GM12878 (cell line): ENCODE data around the gene SPARC. TPM values are rescaled to one million over a fixed set of nuclear protein-coding genes. Genes with fewer than 3 reads are reported as not detected.

Experiments
- ATAC-seq: fragments of 200-7000 bp; cut with Tn5 transposase; 3 replicates; pipeline ENCODE4 v1.9.1; 2020; ENCODE audit warnings: mild to moderate bottlenecking, moderate library complexity
- BruUV-seq: library from RNA; stranded (reverse); fragments of 400-500 nt; replicated peaks from 2 replicates; lab custom pipeline; 2021; lab: Mats Ljungman, UMichigan
- CTCF ChIA-PET: fragments of 300-600 bp; sonication (Branson Sonifier 250); formaldehyde crosslinking; extraction: SDS; loops from one replicate; lab custom pipeline; 2021; ENCODE audit warnings: inconsistent platforms; lab: Yijun Ruan, JAX
- POLR2A ChIA-PET: fragments of 350-600 bp; formaldehyde crosslinking; extraction: SDS; loops from one replicate; lab custom pipeline; 2021; ENCODE audit warnings: inconsistent platforms; lab: Charles Lee
- RAD21 ChIA-PET: fragments of 300-600 bp; sonication (Branson Sonifier 250); formaldehyde crosslinking; loops from one replicate; lab custom pipeline; 2023; ENCODE audit warnings: antibody characterized with exemption; ENCODE audit not compliant: unreplicated experiment; lab: Charles Lee
- SMC1A ChIA-PET: fragments of 300-600 bp; sonication (Branson Sonifier 250); formaldehyde crosslinking; loops from one replicate; lab custom pipeline; 2023; ENCODE audit not compliant: unreplicated experiment, uncharacterized antibody; lab: Charles Lee
- DNase-seq: peaks from one replicate; pipeline ENCODE4 v3.0.0-alpha.2; 2011; ENCODE audit warnings: low read depth, low spot score
- FAIRE-seq: peaks from 3 replicates; lab custom pipeline; 2011; peaks lifted over from hg19 to GRCh38; lab: Jason Lieb, UNC
- H2AFZ ChIP-seq: 2 replicates; pipeline ENCODE4 v1.6.0; 2011; ENCODE audit warnings: low read depth, low read length, control low read depth; ENCODE audit not compliant: control insufficient read depth
- H3K27ac ChIP-seq: 2 replicates; pipeline ENCODE4 v1.5.1; 2011; ENCODE audit warnings: control low read depth; ENCODE audit not compliant: control insufficient read depth, insufficient read depth
- H3K27me3 ChIP-seq, 2 experiments: replicated peaks in 1 of 2; 2 replicates each; pipeline versions ENCODE4 v1.6.0 to v1.6.1; 2011; ENCODE audit warnings: low read length in 1 of 2; ENCODE audit not compliant: control insufficient read depth in 2 of 2, insufficient read depth in 2 of 2
- H3K36me3 ChIP-seq, 2 experiments: 2 replicates each; pipeline ENCODE4 v1.5.1; 2011; ENCODE audit warnings: low read length in 1 of 2; ENCODE audit not compliant: control insufficient read depth in 2 of 2, insufficient read depth in 2 of 2
- H3K4me1 ChIP-seq: 2 replicates; pipeline ENCODE4 v1.6.1; 2011; ENCODE audit warnings: mild to moderate bottlenecking, low read length, moderate library complexity, mixed read lengths; ENCODE audit not compliant: control insufficient read depth, insufficient read depth
- H3K4me2 ChIP-seq: 2 replicates; pipeline ENCODE4 v1.6.0; 2011; ENCODE audit warnings: control low read depth; ENCODE audit not compliant: control insufficient read depth, insufficient read depth
- H3K4me3 ChIP-seq: fragments of 200-600 bp; sonication (generic); 2 replicates; pipeline ENCODE4 v1.5.1; 2016
- H3K79me2 ChIP-seq: 2 replicates; pipeline ENCODE4 v1.6.0; 2011; ENCODE audit warnings: low read length; ENCODE audit not compliant: control insufficient read depth, insufficient read depth
- H3K9ac ChIP-seq: 2 replicates; pipeline ENCODE4 v1.8.0; 2011; ENCODE audit warnings: low read length, control low read depth, mixed read lengths; ENCODE audit not compliant: control insufficient read depth, insufficient read depth
- H3K9me3 ChIP-seq: replicated peaks from 3 replicates; pipeline ENCODE4 v1.5.1; 2011; ENCODE audit warnings: mild to moderate bottlenecking, low read length; ENCODE audit not compliant: control insufficient read depth, insufficient read depth
- H4K20me1 ChIP-seq: 2 replicates; pipeline ENCODE4 v1.6.0; 2011; ENCODE audit not compliant: control insufficient read depth, insufficient read depth
- BCL11A ChIP-seq: IDR thresholded peaks from 2 replicates; pipeline ENCODE4 v1.6.1; 2011; ENCODE audit warnings: low read depth, low read length
- BMI1 ChIP-seq: fragments of 450-650 bp; IDR thresholded peaks from 2 replicates; pipeline ENCODE4 v1.6.1; 2016; ENCODE audit warnings: mild to moderate bottlenecking, moderate library complexity, borderline replicate concordance
- HCFC1 ChIP-seq: fragments of 150-350 bp; IDR thresholded peaks from 2 replicates; pipeline ENCODE4 v1.6.1; 2014; ENCODE audit warnings: low read length
- KDM1A ChIP-seq: fragments of 200-600 bp; sonication (generic); IDR thresholded peaks from 2 replicates; pipeline ENCODE4 v1.6.1; 2016; ENCODE audit warnings: borderline replicate concordance
- RCOR1 ChIP-seq: conservative IDR thresholded peaks from 2 replicates; pipeline ENCODE4 v1.6.1; 2012; ENCODE audit warnings: low read depth, low read length, improper control_type of control experiment
- SIX5 ChIP-seq: IDR thresholded peaks from 2 replicates; pipeline ENCODE4 v1.6.1; 2011; ENCODE audit warnings: mild to moderate bottlenecking, low read depth, low read length, moderate library complexity; ENCODE audit not compliant: severe bottlenecking
- TARDBP ChIP-seq: IDR thresholded peaks from 2 replicates; pipeline ENCODE4 v1.6.1; 2016; ENCODE audit warnings: borderline replicate concordance
- in situ Hi-C: fragments of 300-500 bp; cut with MboI; formaldehyde crosslinking; loops from 9 replicates; pipeline ENCODE4 v1.14.3; 2018; ENCODE audit warnings: mixed read lengths
- intact Hi-C: fragments of 100-400 bp; cut with micrococcal nuclease; formaldehyde crosslinking; loops from one replicate; pipeline ENCODE4 v1.14.2; 2022; ENCODE audit not compliant: unreplicated experiment
- polyA plus RNA-seq, 11 experiments: library from polyadenylated mRNA; depleted of rRNA in 4 of 11; unstranded in 6 of 11; stranded (reverse) in 5 of 11; fragments of >200 nt; fragmentation: Nextera tagmentation in 4 of 11; fragmentation: Illumina TruSeq in 1 of 11; extraction: Ambion mirVana in 4 of 11; extraction: Trizol in 1 of 11; gene quantifications; 1 replicate in 1 of 11; 2 replicates in 10 of 11; pipeline versions ENCODE4 v1.2.1 to v1.2.3, GENCODE V29; 2011 to 2016; ENCODE audit warnings: inconsistent platforms in 2 of 11, missing spikeins in 2 of 11, low read depth in 1 of 11
- total RNA-seq, 4 experiments: library from RNA; depleted of rRNA in 3 of 4; stranded (reverse); fragments of >200 nt in 3 of 4; fragmentation: Illumina TruSeq in 1 of 4; extraction: Trizol in 1 of 4; gene quantifications; 2 replicates each; pipeline versions ENCODE4 v1.2.1 to v1.2.3, GENCODE V29; 2013 to 2021
- TF ChIP-seq, protein P1 (sequence below): fragments of 450-650 bp; IDR thresholded peaks from 2 replicates; pipeline ENCODE4 v1.6.1; 2014; ENCODE audit warnings: mild to moderate bottlenecking
- TF ChIP-seq, protein P2 (sequence below): IDR thresholded peaks from 2 replicates; pipeline ENCODE4 v1.6.1; 2011; ENCODE audit warnings: borderline replicate concordance, low read depth, mild to moderate bottlenecking, moderate library complexity, low read length; ENCODE audit not compliant: insufficient read depth, poor library complexity, severe bottlenecking

SPARC gene
- total and polyA plus RNA-seq, 10 of the 15 experiments (the other 5 are each of a cell fraction or from before 2014, with no cell fraction given), result 29.6 to 154 (median 57.0) TPM

DNA sequence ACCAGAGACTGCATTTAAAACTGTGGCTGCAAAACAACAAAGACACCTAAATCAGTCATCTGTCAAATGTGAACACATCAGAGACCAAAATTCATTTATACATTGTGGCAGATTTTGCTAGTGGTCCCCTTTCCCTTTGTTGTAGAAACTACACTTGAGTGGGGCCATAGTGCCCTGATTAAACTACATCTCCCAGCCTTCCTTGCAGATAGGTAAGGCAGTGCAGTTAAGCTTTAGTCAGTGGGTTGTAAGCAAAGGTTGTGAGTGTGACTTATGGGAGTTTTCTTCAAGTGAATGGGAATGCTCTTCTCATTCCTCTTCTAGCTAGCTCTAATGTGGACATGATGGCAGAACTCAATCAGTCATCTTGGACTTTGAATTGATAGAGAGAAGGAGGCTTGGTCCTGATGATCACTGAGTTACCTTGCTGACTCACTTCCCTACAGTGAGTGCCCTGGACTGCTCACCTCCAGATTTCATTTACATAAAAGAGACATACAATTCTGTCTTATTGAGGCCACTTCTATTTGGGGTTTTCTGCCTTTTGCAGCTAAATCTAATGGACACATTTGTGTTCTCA lies 35.2 kb upstream of the SPARC start:
- ChIA-PET RAD21 (interaction anchor here (0.9 to 9.3 kb wide), 16 partner anchors 10 to 70 kb away, joined by 3 to 125 read pairs (median 9); partner anchors contain the start of gene G3BP1), CTCF (interaction anchor here (1.0 to 13.7 kb wide), 17 partner anchors 10 to 274 kb away, joined by 3 to 294 read pairs (median 11); partner anchors contain the start of genes G3BP1 and SLC36A1), POLR2A (interaction anchor here (0.8 to 5.8 kb wide), 12 partner anchors 12 to 67 kb away, joined by 3 to 37 read pairs (median 6); partner anchors contain the start of genes ATOX1 and G3BP1), SMC1A (interaction anchor here (0.6 to 10.5 kb wide), 17 partner anchors 11 to 499 kb away, joined by 3 to 256 read pairs (median 13); partner anchors contain the start of genes ATOX1, G3BP1 and SLC36A1)
- DNase-seq (no peak), ATAC-seq (peak; percentile 56), FAIRE-seq (no peak)
- in situ Hi-C loops (no loop called here), intact Hi-C loops (loop anchor here (1.0 to 5.0 kb wide), 4 partner anchors 19 to 63 kb away; partner anchors contain the start of gene G3BP1)
- Histone ChIP-seq H3K27me3 (no peaks in the 10 kb centered on the region), H3K9me3 (no peaks in the 10 kb centered on the region), H3K79me2 (no peaks in the 10 kb centered on the region), H3K27ac (peak overlapping the region; percentile 94), H4K20me1 (no peaks in the 10 kb centered on the region), H3K4me2 (peak overlapping the region; percentile 88), H3K4me3 (peak overlapping the region; percentile 20), H3K9ac (peak overlapping the region; percentile 55), H2AFZ (peak overlapping the region; percentile 58), H3K36me3 (no peaks in the 10 kb centered on the region), H3K4me1 (peaks cover 60% of the 10 kb centered on the region)
- TF ChIP-seq TARDBP (peak; percentile 27; the same call in 1 of the 2 replicates), RCOR1 (0 out of 2 replicates have a peak, but pooled peaks have one; percentile 15), BCL11A (no peak), KDM1A (no peak), BMI1 (no peak), SIX5 (peak; percentile 68), HCFC1 (peak; percentile 71)
- TF ChIP-seq, protein P1, sequence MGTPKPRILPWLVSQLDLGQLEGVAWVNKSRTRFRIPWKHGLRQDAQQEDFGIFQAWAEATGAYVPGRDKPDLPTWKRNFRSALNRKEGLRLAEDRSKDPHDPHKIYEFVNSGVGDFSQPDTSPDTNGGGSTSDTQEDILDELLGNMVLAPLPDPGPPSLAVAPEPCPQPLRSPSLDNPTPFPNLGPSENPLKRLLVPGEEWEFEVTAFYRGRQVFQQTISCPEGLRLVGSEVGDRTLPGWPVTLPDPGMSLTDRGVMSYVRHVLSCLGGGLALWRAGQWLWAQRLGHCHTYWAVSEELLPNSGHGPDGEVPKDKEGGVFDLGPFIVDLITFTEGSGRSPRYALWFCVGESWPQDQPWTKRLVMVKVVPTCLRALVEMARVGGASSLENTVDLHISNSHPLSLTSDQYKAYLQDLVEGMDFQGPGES, result no peak
- TF ChIP-seq, protein P2, sequence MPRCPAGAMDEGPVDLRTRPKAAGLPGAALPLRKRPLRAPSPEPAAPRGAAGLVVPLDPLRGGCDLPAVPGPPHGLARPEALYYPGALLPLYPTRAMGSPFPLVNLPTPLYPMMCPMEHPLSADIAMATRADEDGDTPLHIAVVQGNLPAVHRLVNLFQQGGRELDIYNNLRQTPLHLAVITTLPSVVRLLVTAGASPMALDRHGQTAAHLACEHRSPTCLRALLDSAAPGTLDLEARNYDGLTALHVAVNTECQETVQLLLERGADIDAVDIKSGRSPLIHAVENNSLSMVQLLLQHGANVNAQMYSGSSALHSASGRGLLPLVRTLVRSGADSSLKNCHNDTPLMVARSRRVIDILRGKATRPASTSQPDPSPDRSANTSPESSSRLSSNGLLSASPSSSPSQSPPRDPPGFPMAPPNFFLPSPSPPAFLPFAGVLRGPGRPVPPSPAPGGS, result no peak
- BruUV-seq, result no TSS peak
